ENCODE data around the gene SLC5A9.

DNA sequence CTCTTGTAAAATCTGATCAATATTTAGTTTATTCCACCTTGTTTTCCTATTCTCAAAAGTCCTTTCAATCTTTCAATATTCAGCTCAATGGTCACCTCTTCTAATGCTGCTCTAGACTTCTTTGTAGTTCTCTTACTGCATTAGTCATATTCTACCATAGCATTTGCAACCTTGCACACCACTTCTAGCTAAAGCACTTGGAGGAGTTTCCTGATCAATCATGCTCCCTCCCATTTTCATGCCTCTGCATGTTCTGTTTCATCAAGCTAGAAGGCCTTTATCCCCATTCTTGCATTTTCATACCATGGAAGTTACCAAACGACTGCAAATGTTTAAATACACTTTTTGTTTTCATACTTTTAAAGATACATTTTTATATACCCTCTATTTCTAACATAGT lies 72.1 kb downstream of the SLC5A9 start:
- TF ChIP-seq POLR2A (IDR thresholded peaks at IDR 0.05; ENCODE audit: low read depth, low read length) (no peak), POLR2AphosphoS5 (IDR thresholded peaks at IDR 0.05; ENCODE audit: low read depth, low read length) (no peak), TAF1 (IDR thresholded peaks at IDR 0.05; ENCODE audit: borderline replicate concordance, low read depth, low read length) (no peak)
